ENCODE measurements around the gene SLC52A3. TPM values are rescaled to one million over a fixed set of nuclear protein-coding genes. Genes with fewer than 3 reads are reported as not detected.

SLC52A3 gene
- total and polyA plus RNA-seq, 9 of the 15 experiments (the other 6 are each of a cell fraction or from before 2014, with no cell fraction given), result 0.06 to 0.60 (median 0.11) TPM

DNA sequence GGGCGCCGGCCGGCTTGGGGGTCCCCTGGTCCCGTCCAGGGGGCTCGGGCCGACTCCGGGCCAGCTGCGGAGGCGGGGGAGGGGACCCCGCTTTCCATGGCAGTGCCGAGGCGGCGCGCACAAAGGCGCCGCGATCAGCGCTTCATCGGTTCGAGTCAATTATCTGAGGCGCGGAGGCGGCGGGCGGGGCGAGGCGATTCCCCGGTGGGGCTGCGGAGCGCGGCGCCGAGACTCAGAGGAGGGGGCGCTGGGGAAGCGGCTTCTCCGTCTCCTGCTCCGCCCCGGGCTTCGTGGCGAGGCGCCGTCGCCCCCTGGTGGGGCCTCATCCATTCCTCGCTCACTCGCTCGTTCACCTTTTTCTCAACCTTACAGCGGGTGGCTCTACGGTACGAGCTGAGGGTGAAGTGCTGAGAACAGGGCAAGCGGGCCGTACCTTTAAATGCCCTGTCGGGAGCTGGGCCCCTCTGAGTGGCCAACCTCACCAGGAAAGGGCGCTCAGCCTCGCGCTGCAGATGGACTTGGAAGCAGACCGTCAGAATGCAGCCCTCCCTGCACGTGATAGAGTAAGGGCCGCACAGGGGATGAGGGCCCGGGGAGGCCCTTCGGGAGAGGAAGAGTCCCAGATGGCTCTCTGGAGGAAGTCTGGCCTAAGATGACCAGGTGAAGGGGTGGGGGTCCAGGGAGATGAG, 39.9 kb downstream of the SLC52A3 start (continued):
- TF ChIP-seq, protein P1, sequence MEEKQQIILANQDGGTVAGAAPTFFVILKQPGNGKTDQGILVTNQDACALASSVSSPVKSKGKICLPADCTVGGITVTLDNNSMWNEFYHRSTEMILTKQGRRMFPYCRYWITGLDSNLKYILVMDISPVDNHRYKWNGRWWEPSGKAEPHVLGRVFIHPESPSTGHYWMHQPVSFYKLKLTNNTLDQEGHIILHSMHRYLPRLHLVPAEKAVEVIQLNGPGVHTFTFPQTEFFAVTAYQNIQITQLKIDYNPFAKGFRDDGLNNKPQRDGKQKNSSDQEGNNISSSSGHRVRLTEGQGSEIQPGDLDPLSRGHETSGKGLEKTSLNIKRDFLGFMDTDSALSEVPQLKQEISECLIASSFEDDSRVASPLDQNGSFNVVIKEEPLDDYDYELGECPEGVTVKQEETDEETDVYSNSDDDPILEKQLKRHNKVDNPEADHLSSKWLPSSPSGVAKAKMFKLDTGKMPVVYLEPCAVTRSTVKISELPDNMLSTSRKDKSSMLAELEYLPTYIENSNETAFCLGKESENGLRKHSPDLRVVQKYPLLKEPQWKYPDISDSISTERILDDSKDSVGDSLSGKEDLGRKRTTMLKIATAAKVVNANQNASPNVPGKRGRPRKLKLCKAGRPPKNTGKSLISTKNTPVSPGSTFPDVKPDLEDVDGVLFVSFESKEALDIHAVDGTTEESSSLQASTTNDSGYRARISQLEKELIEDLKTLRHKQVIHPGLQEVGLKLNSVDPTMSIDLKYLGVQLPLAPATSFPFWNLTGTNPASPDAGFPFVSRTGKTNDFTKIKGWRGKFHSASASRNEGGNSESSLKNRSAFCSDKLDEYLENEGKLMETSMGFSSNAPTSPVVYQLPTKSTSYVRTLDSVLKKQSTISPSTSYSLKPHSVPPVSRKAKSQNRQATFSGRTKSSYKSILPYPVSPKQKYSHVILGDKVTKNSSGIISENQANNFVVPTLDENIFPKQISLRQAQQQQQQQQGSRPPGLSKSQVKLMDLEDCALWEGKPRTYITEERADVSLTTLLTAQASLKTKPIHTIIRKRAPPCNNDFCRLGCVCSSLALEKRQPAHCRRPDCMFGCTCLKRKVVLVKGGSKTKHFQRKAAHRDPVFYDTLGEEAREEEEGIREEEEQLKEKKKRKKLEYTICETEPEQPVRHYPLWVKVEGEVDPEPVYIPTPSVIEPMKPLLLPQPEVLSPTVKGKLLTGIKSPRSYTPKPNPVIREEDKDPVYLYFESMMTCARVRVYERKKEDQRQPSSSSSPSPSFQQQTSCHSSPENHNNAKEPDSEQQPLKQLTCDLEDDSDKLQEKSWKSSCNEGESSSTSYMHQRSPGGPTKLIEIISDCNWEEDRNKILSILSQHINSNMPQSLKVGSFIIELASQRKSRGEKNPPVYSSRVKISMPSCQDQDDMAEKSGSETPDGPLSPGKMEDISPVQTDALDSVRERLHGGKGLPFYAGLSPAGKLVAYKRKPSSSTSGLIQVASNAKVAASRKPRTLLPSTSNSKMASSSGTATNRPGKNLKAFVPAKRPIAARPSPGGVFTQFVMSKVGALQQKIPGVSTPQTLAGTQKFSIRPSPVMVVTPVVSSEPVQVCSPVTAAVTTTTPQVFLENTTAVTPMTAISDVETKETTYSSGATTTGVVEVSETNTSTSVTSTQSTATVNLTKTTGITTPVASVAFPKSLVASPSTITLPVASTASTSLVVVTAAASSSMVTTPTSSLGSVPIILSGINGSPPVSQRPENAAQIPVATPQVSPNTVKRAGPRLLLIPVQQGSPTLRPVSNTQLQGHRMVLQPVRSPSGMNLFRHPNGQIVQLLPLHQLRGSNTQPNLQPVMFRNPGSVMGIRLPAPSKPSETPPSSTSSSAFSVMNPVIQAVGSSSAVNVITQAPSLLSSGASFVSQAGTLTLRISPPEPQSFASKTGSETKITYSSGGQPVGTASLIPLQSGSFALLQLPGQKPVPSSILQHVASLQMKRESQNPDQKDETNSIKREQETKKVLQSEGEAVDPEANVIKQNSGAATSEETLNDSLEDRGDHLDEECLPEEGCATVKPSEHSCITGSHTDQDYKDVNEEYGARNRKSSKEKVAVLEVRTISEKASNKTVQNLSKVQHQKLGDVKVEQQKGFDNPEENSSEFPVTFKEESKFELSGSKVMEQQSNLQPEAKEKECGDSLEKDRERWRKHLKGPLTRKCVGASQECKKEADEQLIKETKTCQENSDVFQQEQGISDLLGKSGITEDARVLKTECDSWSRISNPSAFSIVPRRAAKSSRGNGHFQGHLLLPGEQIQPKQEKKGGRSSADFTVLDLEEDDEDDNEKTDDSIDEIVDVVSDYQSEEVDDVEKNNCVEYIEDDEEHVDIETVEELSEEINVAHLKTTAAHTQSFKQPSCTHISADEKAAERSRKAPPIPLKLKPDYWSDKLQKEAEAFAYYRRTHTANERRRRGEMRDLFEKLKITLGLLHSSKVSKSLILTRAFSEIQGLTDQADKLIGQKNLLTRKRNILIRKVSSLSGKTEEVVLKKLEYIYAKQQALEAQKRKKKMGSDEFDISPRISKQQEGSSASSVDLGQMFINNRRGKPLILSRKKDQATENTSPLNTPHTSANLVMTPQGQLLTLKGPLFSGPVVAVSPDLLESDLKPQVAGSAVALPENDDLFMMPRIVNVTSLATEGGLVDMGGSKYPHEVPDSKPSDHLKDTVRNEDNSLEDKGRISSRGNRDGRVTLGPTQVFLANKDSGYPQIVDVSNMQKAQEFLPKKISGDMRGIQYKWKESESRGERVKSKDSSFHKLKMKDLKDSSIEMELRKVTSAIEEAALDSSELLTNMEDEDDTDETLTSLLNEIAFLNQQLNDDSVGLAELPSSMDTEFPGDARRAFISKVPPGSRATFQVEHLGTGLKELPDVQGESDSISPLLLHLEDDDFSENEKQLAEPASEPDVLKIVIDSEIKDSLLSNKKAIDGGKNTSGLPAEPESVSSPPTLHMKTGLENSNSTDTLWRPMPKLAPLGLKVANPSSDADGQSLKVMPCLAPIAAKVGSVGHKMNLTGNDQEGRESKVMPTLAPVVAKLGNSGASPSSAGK (IDR thresholded peaks at IDR 0.05), result peak; percentile 68
- TF ChIP-seq BRD9 (IDR thresholded peaks at IDR 0.05; ENCODE audit: low read depth, partially characterized antibody), result no peak
- no peak for TF ChIP-seq TFAM (CRISPR knock-in tag; conservative IDR thresholded peaks at IDR 0.05)
- TF ChIP-seq, protein P2, sequence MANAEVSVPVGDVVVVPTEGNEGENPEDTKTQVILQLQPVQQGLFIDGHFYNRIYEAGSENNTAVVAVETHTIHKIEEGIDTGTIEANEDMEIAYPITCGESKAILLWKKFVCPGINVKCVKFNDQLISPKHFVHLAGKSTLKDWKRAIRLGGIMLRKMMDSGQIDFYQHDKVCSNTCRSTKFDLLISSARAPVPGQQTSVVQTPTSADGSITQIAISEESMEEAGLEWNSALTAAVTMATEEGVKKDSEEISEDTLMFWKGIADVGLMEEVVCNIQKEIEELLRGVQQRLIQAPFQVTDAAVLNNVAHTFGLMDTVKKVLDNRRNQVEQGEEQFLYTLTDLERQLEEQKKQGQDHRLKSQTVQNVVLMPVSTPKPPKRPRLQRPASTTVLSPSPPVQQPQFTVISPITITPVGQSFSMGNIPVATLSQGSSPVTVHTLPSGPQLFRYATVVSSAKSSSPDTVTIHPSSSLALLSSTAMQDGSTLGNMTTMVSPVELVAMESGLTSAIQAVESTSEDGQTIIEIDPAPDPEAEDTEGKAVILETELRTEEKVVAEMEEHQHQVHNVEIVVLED (CRISPR knock-in tag; IDR thresholded peaks at IDR 0.05), result peak; percentile 56
- TF ChIP-seq, protein P3, sequence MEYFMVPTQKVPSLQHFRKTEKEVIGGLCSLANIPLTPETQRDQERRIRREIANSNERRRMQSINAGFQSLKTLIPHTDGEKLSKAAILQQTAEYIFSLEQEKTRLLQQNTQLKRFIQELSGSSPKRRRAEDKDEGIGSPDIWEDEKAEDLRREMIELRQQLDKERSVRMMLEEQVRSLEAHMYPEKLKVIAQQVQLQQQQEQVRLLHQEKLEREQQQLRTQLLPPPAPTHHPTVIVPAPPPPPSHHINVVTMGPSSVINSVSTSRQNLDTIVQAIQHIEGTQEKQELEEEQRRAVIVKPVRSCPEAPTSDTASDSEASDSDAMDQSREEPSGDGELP (CRISPR knock-in tag; IDR thresholded peaks at IDR 0.05; ENCODE audit: borderline replicate concordance), result peak; percentile 83
- TF ChIP-seq POLR2G (IDR thresholded peaks at IDR 0.05; ENCODE audit: low read depth, low read length), result peak; percentile 74
- peak; percentile 92 for TF ChIP-seq RB1 (IDR thresholded peaks at IDR 0.05; ENCODE audit: low read depth)
- peak; percentile 68 for TF ChIP-seq ZFX (CRISPR knock-in tag; IDR thresholded peaks at IDR 0.05)
- TF ChIP-seq MAZ (CRISPR knock-in tag; conservative IDR thresholded peaks at IDR 0.05 in 1 of 2, IDR thresholded peaks at IDR 0.05 in 1 of 2), result peak; percentile 93 to 98
- peak; percentile 95 to 96 for TF ChIP-seq RAD21 (CRISPR knock-in tag; conservative IDR thresholded peaks at IDR 0.05 in 1 of 2, IDR thresholded peaks at IDR 0.05 in 1 of 2)
- 0 out of 2 replicates have a peak, but pooled peaks have one; percentile 32 for TF ChIP-seq GATA2 (CRISPR knock-in tag; IDR thresholded peaks at IDR 0.05)
- TF ChIP-seq MTA3 (IDR thresholded peaks at IDR 0.05; ENCODE audit: borderline replicate concordance), result 0 out of 2 replicates have a peak, but pooled peaks have one; percentile 30
- no peak for TF ChIP-seq PHB2 (IDR thresholded peaks at IDR 0.05; ENCODE audit: low read depth)

Data from K562 (cell line).